Neural cell (in vitro differentiated cells): ENCODE data around the gene CUL2. TPM values are rescaled to one million over a fixed set of nuclear protein-coding genes. Genes with fewer than 3 reads are reported as not detected.

Source experiments
- H2AFZ ChIP-seq: fragments of 200-600, 300-800 bp; sonication (generic), shearing (Covaris generic); 2 replicates; pipeline ENCODE4 v1.6.0; 2014; ENCODE audit warnings: low read depth, mild to moderate bottlenecking, antibody characterized with exemption, low read length, moderate library complexity
- H3F3A ChIP-seq: fragments of 200-600 bp; shearing (Covaris generic); 2 replicates; pipeline ENCODE4 v1.6.1; 2016; ENCODE audit warnings: mild to moderate bottlenecking, moderate library complexity, mixed read lengths, antibody characterized with exemption, low read length; ENCODE audit not compliant: insufficient read depth, poor library complexity, severe bottlenecking
- H3K27ac ChIP-seq: fragments of 200-600, 300-800 bp; sonication (generic), shearing (Covaris generic); 2 replicates; pipeline ENCODE4 v1.5.1; 2014; ENCODE audit warnings: mild to moderate bottlenecking, low read length, moderate library complexity
- H3K27me3 ChIP-seq: fragments of 300-800, 200-600 bp; sonication (generic), shearing (Covaris generic); 2 replicates; pipeline ENCODE4 v1.6.0; 2014; ENCODE audit warnings: mild to moderate bottlenecking, low read depth, low read length, moderate library complexity; ENCODE audit not compliant: insufficient read depth
- H3K36me3 ChIP-seq: fragments of 300-800, 200-600 bp; sonication (generic), shearing (Covaris generic); 2 replicates; pipeline ENCODE4 v1.5.1; 2014; ENCODE audit warnings: mild to moderate bottlenecking, antibody characterized with exemption, low read length, moderate library complexity; ENCODE audit not compliant: insufficient read depth
- H3K4me2 ChIP-seq: fragments of 300-800, 200-600 bp; sonication (generic), shearing (Covaris generic); 2 replicates; pipeline ENCODE4 v1.6.0; 2014; ENCODE audit warnings: mild to moderate bottlenecking, low read length
- H3K4me3 ChIP-seq: fragments of 300-800, 200-600 bp; sonication (generic), shearing (Covaris generic); 2 replicates; pipeline ENCODE4 v1.5.1; 2014; ENCODE audit warnings: mild to moderate bottlenecking, low read length, moderate library complexity
- H3K79me2 ChIP-seq: fragments of 200-600 bp; shearing (Covaris generic); replicated peaks from 2 replicates; pipeline ENCODE4 v1.6.0; 2014; ENCODE audit warnings: mild to moderate bottlenecking, low read length, moderate library complexity; ENCODE audit not compliant: insufficient read depth
- H3K9ac ChIP-seq: fragments of 300-800, 200-600 bp; sonication (generic), shearing (Covaris generic); 2 replicates; pipeline ENCODE4 v1.6.1; 2016; ENCODE audit warnings: mild to moderate bottlenecking, low read length, mixed read lengths
- H3K9me2 ChIP-seq: fragments of 200-600 bp; shearing (Covaris generic); 2 replicates; pipeline ENCODE4 v1.6.1; 2016; ENCODE audit warnings: mild to moderate bottlenecking, low read length, mixed read lengths; ENCODE audit not compliant: insufficient read depth
- H3K9me3 ChIP-seq: fragments of 200-600, 300-800 bp; sonication (generic), shearing (Covaris generic); 2 replicates; pipeline ENCODE4 v1.6.1; 2016; ENCODE audit warnings: mild to moderate bottlenecking, mixed run types, low read length, moderate library complexity, mixed read lengths
- H4K20me1 ChIP-seq: fragments of 200-600 bp; shearing (Covaris generic); 2 replicates; pipeline ENCODE4 v1.6.1; 2016; ENCODE audit warnings: mild to moderate bottlenecking, mixed run types; ENCODE audit not compliant: insufficient read depth
- EP300 ChIP-seq: fragments of 450-650 bp; conservative IDR thresholded peaks from 2 replicates; pipeline ENCODE4 v1.6.1; 2014; ENCODE audit warnings: antibody characterized with exemption, mild to moderate bottlenecking, moderate library complexity; ENCODE audit not compliant: poor library complexity, severe bottlenecking
- EZH2 ChIP-seq: fragments of 200-600, 300-800 bp; shearing (Covaris generic), sonication (generic); IDR thresholded peaks from 2 replicates; pipeline ENCODE4 v1.6.1; 2014; ENCODE audit warnings: antibody characterized with exemption, low read length, borderline replicate concordance, mild to moderate bottlenecking; ENCODE audit not compliant: insufficient read depth, poor library complexity, severe bottlenecking
- MXI1 ChIP-seq: fragments of 450-650 bp; conservative IDR thresholded peaks from 2 replicates; pipeline ENCODE4 v1.6.1; 2014; ENCODE audit warnings: antibody characterized with exemption, mild to moderate bottlenecking; ENCODE audit not compliant: poor library complexity, severe bottlenecking
- POLR2AphosphoS5 ChIP-seq: IDR thresholded peaks from 2 replicates; pipeline ENCODE4 v1.6.1; 2012
- RAD21 ChIP-seq: fragments of 450-650 bp; conservative IDR thresholded peaks from 2 replicates; pipeline ENCODE4 v1.6.1; 2014; ENCODE audit warnings: antibody characterized with exemption, mild to moderate bottlenecking, moderate library complexity
- SMC3 ChIP-seq: fragments of 450-650 bp; conservative IDR thresholded peaks from 2 replicates; pipeline ENCODE4 v1.6.1; 2014; ENCODE audit warnings: antibody characterized with exemption, mild to moderate bottlenecking, moderate library complexity; ENCODE audit not compliant: poor library complexity
- TAF1 ChIP-seq: IDR thresholded peaks from 2 replicates; pipeline ENCODE4 v1.6.1; 2012; ENCODE audit warnings: low read depth
- polyA plus RNA-seq: library from polyadenylated mRNA; depleted of rRNA; stranded (reverse); fragments of >200 nt; gene quantifications from 2 replicates; pipeline ENCODE4 v1.2.3, GENCODE V29; 2014
- TF ChIP-seq, protein P1 (sequence below): IDR thresholded peaks from 2 replicates; pipeline ENCODE4 v1.6.1; 2012; ENCODE audit warnings: borderline replicate concordance
- TF ChIP-seq, protein P2 (sequence below): fragments of 450-650 bp; IDR thresholded peaks from 2 replicates; pipeline ENCODE4 v1.5.1; 2014; ENCODE audit warnings: antibody characterized with exemption, mild to moderate bottlenecking, moderate library complexity; ENCODE audit not compliant: poor library complexity, severe bottlenecking

CUL2 gene
- polyA plus RNA-seq, 1 donor from 2014 or later = 40.5 TPM

GRCh38 chr10:35089611-35090161, 455 bp downstream of the CUL2 start:
- Histone ChIP-seq H3K9ac (peak overlapping the region; percentile 93), H3K4me3 (peak overlapping the region; percentile 91), H3F3A (no peaks in the 10 kb centered on the region), H3K36me3 (no peaks in the 10 kb centered on the region), H3K9me2 (no peaks in the 10 kb centered on the region), H2AFZ (peak overlapping the region; percentile 68), H3K4me2 (peak overlapping the region; percentile 59), H4K20me1 (no peaks in the 10 kb centered on the region), H3K9me3 (no peaks in the 10 kb centered on the region), H3K27me3 (no peaks in the 10 kb centered on the region), H3K79me2 (peaks cover 42% of the 10 kb centered on the region), H3K27ac (peak overlapping the region; percentile 93)
- TF ChIP-seq EP300 (no peak), SMC3 (no peak), EZH2 (no peak), POLR2AphosphoS5 (no peak), RAD21 (no peak), TAF1 (no peak), MXI1 (no peak)
- TF ChIP-seq, protein P1, sequence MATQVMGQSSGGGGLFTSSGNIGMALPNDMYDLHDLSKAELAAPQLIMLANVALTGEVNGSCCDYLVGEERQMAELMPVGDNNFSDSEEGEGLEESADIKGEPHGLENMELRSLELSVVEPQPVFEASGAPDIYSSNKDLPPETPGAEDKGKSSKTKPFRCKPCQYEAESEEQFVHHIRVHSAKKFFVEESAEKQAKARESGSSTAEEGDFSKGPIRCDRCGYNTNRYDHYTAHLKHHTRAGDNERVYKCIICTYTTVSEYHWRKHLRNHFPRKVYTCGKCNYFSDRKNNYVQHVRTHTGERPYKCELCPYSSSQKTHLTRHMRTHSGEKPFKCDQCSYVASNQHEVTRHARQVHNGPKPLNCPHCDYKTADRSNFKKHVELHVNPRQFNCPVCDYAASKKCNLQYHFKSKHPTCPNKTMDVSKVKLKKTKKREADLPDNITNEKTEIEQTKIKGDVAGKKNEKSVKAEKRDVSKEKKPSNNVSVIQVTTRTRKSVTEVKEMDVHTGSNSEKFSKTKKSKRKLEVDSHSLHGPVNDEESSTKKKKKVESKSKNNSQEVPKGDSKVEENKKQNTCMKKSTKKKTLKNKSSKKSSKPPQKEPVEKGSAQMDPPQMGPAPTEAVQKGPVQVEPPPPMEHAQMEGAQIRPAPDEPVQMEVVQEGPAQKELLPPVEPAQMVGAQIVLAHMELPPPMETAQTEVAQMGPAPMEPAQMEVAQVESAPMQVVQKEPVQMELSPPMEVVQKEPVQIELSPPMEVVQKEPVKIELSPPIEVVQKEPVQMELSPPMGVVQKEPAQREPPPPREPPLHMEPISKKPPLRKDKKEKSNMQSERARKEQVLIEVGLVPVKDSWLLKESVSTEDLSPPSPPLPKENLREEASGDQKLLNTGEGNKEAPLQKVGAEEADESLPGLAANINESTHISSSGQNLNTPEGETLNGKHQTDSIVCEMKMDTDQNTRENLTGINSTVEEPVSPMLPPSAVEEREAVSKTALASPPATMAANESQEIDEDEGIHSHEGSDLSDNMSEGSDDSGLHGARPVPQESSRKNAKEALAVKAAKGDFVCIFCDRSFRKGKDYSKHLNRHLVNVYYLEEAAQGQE = no peak
- TF ChIP-seq, protein P2, sequence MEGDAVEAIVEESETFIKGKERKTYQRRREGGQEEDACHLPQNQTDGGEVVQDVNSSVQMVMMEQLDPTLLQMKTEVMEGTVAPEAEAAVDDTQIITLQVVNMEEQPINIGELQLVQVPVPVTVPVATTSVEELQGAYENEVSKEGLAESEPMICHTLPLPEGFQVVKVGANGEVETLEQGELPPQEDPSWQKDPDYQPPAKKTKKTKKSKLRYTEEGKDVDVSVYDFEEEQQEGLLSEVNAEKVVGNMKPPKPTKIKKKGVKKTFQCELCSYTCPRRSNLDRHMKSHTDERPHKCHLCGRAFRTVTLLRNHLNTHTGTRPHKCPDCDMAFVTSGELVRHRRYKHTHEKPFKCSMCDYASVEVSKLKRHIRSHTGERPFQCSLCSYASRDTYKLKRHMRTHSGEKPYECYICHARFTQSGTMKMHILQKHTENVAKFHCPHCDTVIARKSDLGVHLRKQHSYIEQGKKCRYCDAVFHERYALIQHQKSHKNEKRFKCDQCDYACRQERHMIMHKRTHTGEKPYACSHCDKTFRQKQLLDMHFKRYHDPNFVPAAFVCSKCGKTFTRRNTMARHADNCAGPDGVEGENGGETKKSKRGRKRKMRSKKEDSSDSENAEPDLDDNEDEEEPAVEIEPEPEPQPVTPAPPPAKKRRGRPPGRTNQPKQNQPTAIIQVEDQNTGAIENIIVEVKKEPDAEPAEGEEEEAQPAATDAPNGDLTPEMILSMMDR = no peak

- no peak overlapping the region for H3K27ac ChIP-seq
These were observed 6.9 kb downstream of the CUL2 start for GRCh38 chr10:35083242-35083641.

More at GRCh38 chr10:35083242-35083641, 6.9 kb downstream of the CUL2 start:
- peaks cover 77% of the 10 kb centered on the region for H3K79me2 ChIP-seq
- H4K20me1 ChIP-seq = no peaks in the 10 kb centered on the region
- H3K9me2 ChIP-seq = no peaks in the 10 kb centered on the region
- no peaks in the 10 kb centered on the region for H3K27me3 ChIP-seq
- H3F3A ChIP-seq = no peaks in the 10 kb centered on the region
- no peak overlapping the region for H3K4me3 ChIP-seq
- H3K4me2 ChIP-seq = no peak overlapping the region
- TF ChIP-seq RAD21 (no peak), TAF1 (no peak), EP300 (no peak), SMC3 (no peak), EZH2 (no peak), MXI1 (no peak), POLR2AphosphoS5 (no peak)
- TF ChIP-seq, protein P1 = no peak
- TF ChIP-seq, protein P2 = no peak
- H3K36me3 ChIP-seq = no peaks in the 10 kb centered on the region
- peaks cover 5% of the 10 kb centered on the region for H3K9me3 ChIP-seq
- no peak overlapping the region for H2AFZ ChIP-seq
- no peak overlapping the region for H3K9ac ChIP-seq
